ENCODE data around the gene CABCOCO1.

DNA sequence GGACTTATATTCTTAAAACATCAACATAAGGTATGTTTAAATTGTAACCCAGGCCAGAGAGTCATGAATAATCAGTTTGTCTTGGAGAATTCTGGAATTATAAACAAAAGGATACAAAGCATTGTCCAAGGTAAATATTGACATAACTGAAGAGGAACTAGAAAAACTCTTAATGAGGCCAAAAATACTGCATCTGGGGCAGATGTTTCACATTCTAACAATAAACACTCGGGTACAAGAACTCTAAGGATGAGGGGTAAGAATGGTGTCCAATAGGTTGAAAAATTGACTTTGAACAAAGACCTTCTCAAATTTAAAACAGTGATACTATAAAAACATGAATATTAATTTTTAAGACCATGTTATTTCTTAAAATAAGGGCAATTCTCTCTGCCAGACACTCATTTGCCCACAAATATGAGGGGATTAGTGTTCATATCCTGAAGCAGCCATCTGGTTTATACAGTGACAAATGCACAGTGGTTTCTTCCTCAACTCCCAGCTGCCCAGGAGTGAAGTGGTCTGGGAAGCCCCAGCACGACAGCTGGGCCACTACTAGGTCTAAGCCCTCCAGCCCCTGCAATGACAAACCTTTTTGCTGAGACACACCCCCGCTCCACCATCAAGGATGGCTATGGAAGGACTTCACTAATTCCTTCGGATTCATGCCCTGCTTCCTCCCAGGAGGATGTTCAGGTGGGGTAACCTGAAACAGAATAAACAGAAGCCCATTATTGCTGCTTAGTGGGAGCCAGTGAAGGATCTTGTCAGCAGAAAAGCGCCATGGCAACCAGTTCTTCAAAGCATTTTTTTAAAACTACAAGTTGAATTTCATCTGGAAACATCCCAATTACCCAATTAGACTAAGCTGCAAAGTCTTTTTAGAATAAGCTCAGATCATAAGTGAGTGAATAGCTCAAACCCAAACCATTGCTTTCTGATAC, 131.3 kb downstream of the CABCOCO1 start:
- TF ChIP-seq, protein P1, sequence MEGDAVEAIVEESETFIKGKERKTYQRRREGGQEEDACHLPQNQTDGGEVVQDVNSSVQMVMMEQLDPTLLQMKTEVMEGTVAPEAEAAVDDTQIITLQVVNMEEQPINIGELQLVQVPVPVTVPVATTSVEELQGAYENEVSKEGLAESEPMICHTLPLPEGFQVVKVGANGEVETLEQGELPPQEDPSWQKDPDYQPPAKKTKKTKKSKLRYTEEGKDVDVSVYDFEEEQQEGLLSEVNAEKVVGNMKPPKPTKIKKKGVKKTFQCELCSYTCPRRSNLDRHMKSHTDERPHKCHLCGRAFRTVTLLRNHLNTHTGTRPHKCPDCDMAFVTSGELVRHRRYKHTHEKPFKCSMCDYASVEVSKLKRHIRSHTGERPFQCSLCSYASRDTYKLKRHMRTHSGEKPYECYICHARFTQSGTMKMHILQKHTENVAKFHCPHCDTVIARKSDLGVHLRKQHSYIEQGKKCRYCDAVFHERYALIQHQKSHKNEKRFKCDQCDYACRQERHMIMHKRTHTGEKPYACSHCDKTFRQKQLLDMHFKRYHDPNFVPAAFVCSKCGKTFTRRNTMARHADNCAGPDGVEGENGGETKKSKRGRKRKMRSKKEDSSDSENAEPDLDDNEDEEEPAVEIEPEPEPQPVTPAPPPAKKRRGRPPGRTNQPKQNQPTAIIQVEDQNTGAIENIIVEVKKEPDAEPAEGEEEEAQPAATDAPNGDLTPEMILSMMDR (IDR thresholded peaks at IDR 0.05; ENCODE audit: borderline replicate concordance, extremely low read depth, low read length, poor library complexity, severe bottlenecking): no peak
- TF ChIP-seq EZH2 (IDR thresholded peaks at IDR 0.05; ENCODE audit: borderline replicate concordance, low read depth, low read length, severe bottlenecking): no peak

All from DND-41 (cell line).